B cell (primary cell): Measurements from ENCODE around the gene EPN2.
"Not testable (repeated sequence)": the region's sequence is repeated elsewhere in the genome, so short reads cannot be mapped to it uniquely, and the experiment has no call there.

Source experiments
- CTCF ChIP-seq: fragments of 200-600 bp; IDR thresholded peaks from one replicate; pipeline ENCODE4 v1.8.0; 2022; ENCODE audit warnings: antibody characterized with exemption, mild to moderate bottlenecking
- EZH2 ChIP-seq: IDR thresholded peaks from 2 replicates; pipeline ENCODE4 v1.6.1; 2012; ENCODE audit warnings: borderline replicate concordance, low read depth, mild to moderate bottlenecking, moderate library complexity, low read length; ENCODE audit not compliant: insufficient read depth, poor library complexity, severe bottlenecking

GRCh38 chr17:19226610-19227588 lies 10.3 kb upstream of the EPN2 start:
- not testable (repeated sequence) for TF ChIP-seq CTCF, EZH2
